ENCODE data around the gene ADGRF5. TPM values are rescaled to one million over a fixed set of nuclear protein-coding genes. Genes with fewer than 3 reads are reported as not detected.

Gene ADGRF5
- total RNA-seq, 2 experiments from 2014 or later, result not detected

GRCh38 chr6:46917002-46917545, 4.7 kb downstream of the ADGRF5 start:
- H3K4me1 Mint-ChIP-seq, result no peaks in the 10 kb centered on the region
- H3K4me3 Mint-ChIP-seq, result no peak overlapping the region
- H3K36me3 Mint-ChIP-seq, result no peaks in the 10 kb centered on the region

GRCh38 chr6:46915866-46916265, 5.9 kb downstream of the ADGRF5 start:
- H3K27me3 Mint-ChIP-seq, result no peaks in the 10 kb centered on the region
- H3K4me1 Mint-ChIP-seq, result no peaks in the 10 kb centered on the region
- H3K36me3 Mint-ChIP-seq, result no peaks in the 10 kb centered on the region
- no peak overlapping the region for H3K4me3 Mint-ChIP-seq
- no peaks in the 10 kb centered on the region for H3K9me3 Mint-ChIP-seq
- H3K27ac Mint-ChIP-seq, result no peak overlapping the region
- DNase-seq, result no peak

More at GRCh38 chr6:46917002-46917545, 4.7 kb downstream of the ADGRF5 start:
- Mint-ChIP-seq H3K9me3 (no peaks in the 10 kb centered on the region), H3K27me3 (no peaks in the 10 kb centered on the region), H3K27ac (no peak overlapping the region)
- no peak for DNase-seq

GRCh38 chr6:46915380-46915779, 6.4 kb downstream of the ADGRF5 start:
- no peak for DNase-seq
- no peaks in the 10 kb centered on the region for H3K27me3 Mint-ChIP-seq
- H3K9me3 Mint-ChIP-seq, result no peaks in the 10 kb centered on the region
- H3K36me3 Mint-ChIP-seq, result no peaks in the 10 kb centered on the region
- H3K4me3 Mint-ChIP-seq, result no peak overlapping the region
- H3K27ac Mint-ChIP-seq, result no peak overlapping the region
- H3K4me1 Mint-ChIP-seq, result no peaks in the 10 kb centered on the region

DNA sequence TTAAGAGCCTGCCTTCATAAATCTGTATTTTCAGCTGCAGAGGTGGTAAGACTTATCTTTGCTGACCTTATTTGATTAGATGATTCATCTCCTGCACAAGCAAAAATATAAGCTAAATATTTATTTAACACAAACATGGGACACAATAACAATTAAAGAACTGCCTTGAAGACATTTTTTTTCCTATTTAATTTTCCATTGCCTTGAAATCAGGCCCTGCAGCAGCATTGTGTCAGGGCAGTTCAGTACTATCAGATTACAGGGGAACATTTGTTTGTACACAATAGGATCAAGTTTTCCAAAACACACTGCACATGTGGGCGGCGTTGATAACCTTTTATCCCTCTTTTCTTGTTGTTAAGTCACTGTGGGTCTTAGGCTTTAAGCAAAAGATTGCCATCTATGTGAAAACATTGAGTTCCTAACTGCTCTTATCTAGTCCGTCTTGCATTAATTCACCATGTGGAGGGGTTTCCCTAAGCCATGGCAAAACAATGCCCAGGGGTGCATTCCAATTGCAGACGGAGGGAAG, 7.4 kb downstream of the ADGRF5 start:
- Mint-ChIP-seq H3K4me3 (no peak overlapping the region), H3K36me3 (no peaks in the 10 kb centered on the region), H3K27ac (no peak overlapping the region), H3K4me1 (no peaks in the 10 kb centered on the region), H3K9me3 (no peaks in the 10 kb centered on the region), H3K27me3 (no peaks in the 10 kb centered on the region)
- no peak for DNase-seq

- no peaks in the 10 kb centered on the region for H3K27me3 Mint-ChIP-seq
- H3K36me3 Mint-ChIP-seq, result no peaks in the 10 kb centered on the region
- H3K4me3 Mint-ChIP-seq, result no peak overlapping the region
- no peaks in the 10 kb centered on the region for H3K4me1 Mint-ChIP-seq
- DNase-seq, result no peak
- no peaks in the 10 kb centered on the region for H3K9me3 Mint-ChIP-seq
- no peak overlapping the region for H3K27ac Mint-ChIP-seq
Observed at GRCh38 chr6:46909371-46909770, 12.4 kb downstream of the ADGRF5 start.

DNA sequence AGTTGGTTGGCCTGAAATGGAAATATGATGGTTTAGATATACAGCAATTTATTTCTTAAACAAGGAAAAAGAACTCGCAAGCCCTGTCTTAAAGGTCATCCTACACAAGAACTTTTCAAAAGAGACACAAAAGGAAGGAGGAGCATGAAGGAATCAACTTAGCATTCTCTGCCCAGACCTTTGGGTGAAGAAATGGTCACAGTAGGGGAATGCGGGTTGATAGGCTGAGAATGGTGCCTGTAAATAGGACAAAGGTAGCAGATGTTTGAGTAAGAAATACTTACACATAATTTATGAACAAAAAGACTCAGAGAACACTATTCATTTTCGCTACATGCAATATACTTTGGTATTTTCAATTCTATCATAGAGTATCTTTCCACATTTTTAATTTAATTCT, 15.0 kb downstream of the ADGRF5 start:
- no peaks in the 10 kb centered on the region for H3K36me3 Mint-ChIP-seq
- H3K9me3 Mint-ChIP-seq, result no peaks in the 10 kb centered on the region
- H3K27ac Mint-ChIP-seq, result no peak overlapping the region
- H3K27me3 Mint-ChIP-seq, result peaks cover 10% of the 10 kb centered on the region
- no peak for DNase-seq
- no peaks in the 10 kb centered on the region for H3K4me1 Mint-ChIP-seq
- no peak overlapping the region for H3K4me3 Mint-ChIP-seq

DNA sequence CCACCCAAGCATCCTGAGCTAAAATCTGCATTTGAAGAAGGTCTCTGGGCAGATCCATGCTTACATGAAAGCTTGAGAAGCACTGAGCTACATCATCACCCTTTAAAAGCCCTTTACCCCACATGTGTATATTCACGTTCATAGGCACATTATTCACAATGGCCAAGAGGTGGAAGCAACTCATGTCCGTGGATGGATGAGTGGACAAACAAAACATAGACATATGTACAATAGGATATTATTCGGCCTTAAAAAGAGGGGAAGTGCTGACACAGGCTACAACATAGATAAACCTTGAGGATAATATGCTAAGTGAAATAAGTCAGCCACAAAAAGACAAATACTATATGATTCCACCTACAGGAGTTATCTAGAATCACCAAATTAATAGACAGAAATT, 17.6 kb downstream of the ADGRF5 start:
- DNase-seq, result no peak
- H3K36me3 Mint-ChIP-seq, result no peaks in the 10 kb centered on the region
- H3K9me3 Mint-ChIP-seq, result no peaks in the 10 kb centered on the region
- H3K27me3 Mint-ChIP-seq, result peaks cover 10% of the 10 kb centered on the region
- H3K4me1 Mint-ChIP-seq, result no peaks in the 10 kb centered on the region
- no peak overlapping the region for H3K4me3 Mint-ChIP-seq
- no peak overlapping the region for H3K27ac Mint-ChIP-seq

GRCh38 chr6:46903175-46903574, 18.6 kb downstream of the ADGRF5 start:
- H3K4me1 Mint-ChIP-seq, result no peaks in the 10 kb centered on the region
- no peaks in the 10 kb centered on the region for H3K9me3 Mint-ChIP-seq
- H3K27me3 Mint-ChIP-seq, result peaks cover 13% of the 10 kb centered on the region
- no peak overlapping the region for H3K27ac Mint-ChIP-seq
- no peak for DNase-seq
- H3K36me3 Mint-ChIP-seq, result no peaks in the 10 kb centered on the region
- H3K4me3 Mint-ChIP-seq, result no peak overlapping the region

DNA sequence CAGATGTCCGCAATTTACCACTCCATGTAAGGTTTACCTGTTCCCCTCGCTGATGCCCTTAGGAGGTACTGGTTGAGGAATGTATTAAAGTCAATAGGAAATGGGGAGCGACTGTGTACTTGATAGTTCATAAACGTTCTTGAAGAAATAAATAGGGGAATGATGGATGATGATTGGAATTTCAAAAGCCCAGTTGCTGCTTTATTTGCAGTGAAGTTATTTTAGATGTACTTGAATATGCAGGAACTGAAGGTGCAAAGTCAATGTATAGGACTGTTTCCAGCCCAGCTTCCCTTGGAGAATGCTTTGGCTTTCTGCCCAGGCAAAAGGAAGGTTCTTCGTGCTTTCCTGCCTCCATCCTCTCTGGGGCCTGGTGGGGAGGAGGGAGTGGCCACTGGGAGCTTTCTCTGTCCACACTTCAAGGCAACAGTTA, 19.8 kb downstream of the ADGRF5 start:
- Mint-ChIP-seq H3K27me3 (peaks cover 13% of the 10 kb centered on the region), H3K9me3 (no peaks in the 10 kb centered on the region), H3K4me3 (no peak overlapping the region), H3K27ac (no peak overlapping the region), H3K36me3 (no peaks in the 10 kb centered on the region), H3K4me1 (no peaks in the 10 kb centered on the region)
- DNase-seq, result no peak

GRCh38 chr6:46900266-46900665, 21.5 kb downstream of the ADGRF5 start:
- H3K36me3 Mint-ChIP-seq, result no peaks in the 10 kb centered on the region
- no peaks in the 10 kb centered on the region for H3K4me1 Mint-ChIP-seq
- H3K27ac Mint-ChIP-seq, result no peak overlapping the region
- no peaks in the 10 kb centered on the region for H3K9me3 Mint-ChIP-seq
- DNase-seq, result no peak
- H3K4me3 Mint-ChIP-seq, result no peak overlapping the region
- peaks cover 13% of the 10 kb centered on the region for H3K27me3 Mint-ChIP-seq

DNA sequence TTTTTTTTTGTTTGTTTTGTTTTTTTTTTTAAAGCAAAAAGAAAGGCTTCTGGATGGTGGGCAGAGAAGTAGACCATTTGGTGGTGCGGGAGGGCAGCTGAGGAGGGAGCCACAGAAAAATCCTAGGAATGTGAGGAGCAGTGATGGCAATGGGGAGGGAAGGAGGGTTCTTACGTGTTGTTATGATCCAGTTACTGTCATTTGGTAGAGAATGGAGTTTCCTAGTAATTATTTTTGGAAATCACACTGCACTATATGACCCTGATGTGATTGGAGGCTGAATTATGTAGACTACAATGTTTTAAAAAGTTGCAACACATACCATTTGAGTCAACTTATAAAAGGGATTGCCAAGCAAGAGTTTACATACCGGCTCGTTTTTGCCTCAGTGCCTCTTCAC, 22.1 kb downstream of the ADGRF5 start:
- Mint-ChIP-seq H3K27ac (no peak overlapping the region), H3K9me3 (no peaks in the 10 kb centered on the region), H3K36me3 (no peaks in the 10 kb centered on the region), H3K27me3 (peaks cover 13% of the 10 kb centered on the region), H3K4me3 (no peak overlapping the region), H3K4me1 (no peaks in the 10 kb centered on the region)
- DNase-seq, result no peak

- Mint-ChIP-seq H3K27ac (no peak overlapping the region), H3K4me3 (no peak overlapping the region), H3K4me1 (no peaks in the 10 kb centered on the region), H3K36me3 (no peaks in the 10 kb centered on the region), H3K9me3 (no peaks in the 10 kb centered on the region), H3K27me3 (peaks cover 9% of the 10 kb centered on the region)
- no peak for DNase-seq
Observed at GRCh38 chr6:46898006-46898405, 23.7 kb downstream of the ADGRF5 start.

GRCh38 chr6:46896871-46897270, 24.9 kb downstream of the ADGRF5 start:
- Mint-ChIP-seq H3K36me3 (no peaks in the 10 kb centered on the region), H3K4me3 (no peak overlapping the region), H3K27ac (no peak overlapping the region), H3K9me3 (no peaks in the 10 kb centered on the region), H3K4me1 (no peaks in the 10 kb centered on the region), H3K27me3 (peaks cover 3% of the 10 kb centered on the region)
- no peak for DNase-seq

DNA sequence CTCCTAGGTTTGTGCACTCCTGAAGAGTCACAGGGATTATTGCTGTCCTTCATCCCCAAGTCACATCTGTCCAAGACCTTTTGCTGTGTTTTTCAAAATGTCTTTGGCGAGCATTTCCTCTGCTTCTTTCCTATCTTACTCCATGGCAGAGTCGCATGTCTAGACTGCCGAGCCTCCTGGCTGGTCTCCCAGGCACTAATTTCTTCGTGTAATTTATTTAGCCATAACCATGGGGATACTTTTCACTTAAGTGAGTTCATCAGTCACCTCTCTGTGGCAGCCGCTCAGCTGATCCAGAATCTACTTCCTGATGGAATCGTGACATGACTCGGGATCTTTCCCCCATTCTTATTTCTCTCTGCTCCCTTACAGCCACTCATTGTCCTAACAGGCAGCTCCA, 25.8 kb downstream of the ADGRF5 start:
- Mint-ChIP-seq H3K4me3 (no peak overlapping the region), H3K36me3 (no peaks in the 10 kb centered on the region), H3K4me1 (no peaks in the 10 kb centered on the region), H3K27ac (no peak overlapping the region), H3K9me3 (no peaks in the 10 kb centered on the region), H3K27me3 (peaks cover 3% of the 10 kb centered on the region)
- DNase-seq, result no peak

- Mint-ChIP-seq H3K4me3 (no peak overlapping the region), H3K27ac (no peak overlapping the region), H3K27me3 (peaks cover 3% of the 10 kb centered on the region), H3K9me3 (no peaks in the 10 kb centered on the region), H3K4me1 (no peaks in the 10 kb centered on the region), H3K36me3 (no peaks in the 10 kb centered on the region)
- DNase-seq, result no peak
Observed at GRCh38 chr6:46894433-46894832, 27.3 kb downstream of the ADGRF5 start.

DNA sequence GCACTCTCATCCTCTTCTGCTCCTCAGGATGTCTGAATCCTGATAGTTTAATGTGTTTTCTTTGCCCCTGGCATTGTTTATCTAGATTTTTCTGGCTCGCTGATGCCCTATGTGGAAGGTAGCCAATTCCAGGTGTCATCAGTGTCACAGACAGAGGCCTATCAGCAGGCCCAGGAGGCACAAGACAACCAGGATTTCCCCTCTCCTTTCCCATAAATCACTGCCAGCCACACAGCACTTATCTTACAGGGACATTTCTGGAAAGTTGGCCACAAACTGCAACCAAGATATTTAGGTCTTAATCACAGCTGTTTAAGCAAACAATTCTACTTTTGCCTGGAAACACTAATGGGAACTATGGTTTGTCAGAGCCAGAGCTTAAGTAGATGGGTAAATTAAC, 28.1 kb downstream of the ADGRF5 start:
- Mint-ChIP-seq H3K4me1 (no peaks in the 10 kb centered on the region), H3K27ac (no peak overlapping the region), H3K4me3 (no peak overlapping the region), H3K27me3 (no peaks in the 10 kb centered on the region), H3K36me3 (no peaks in the 10 kb centered on the region), H3K9me3 (no peaks in the 10 kb centered on the region)
- no peak for DNase-seq

All from activated naive CD8-positive, alpha-beta T cell treated with anti-CD3 and anti-CD28 coated beads for 36 hours (primary cell).